Measurements from ENCODE around the gene RASL12.

GRCh38 chr15:65062726-65063125, 5.1 kb downstream of the RASL12 start:
- TF ChIP-seq, protein P1, sequence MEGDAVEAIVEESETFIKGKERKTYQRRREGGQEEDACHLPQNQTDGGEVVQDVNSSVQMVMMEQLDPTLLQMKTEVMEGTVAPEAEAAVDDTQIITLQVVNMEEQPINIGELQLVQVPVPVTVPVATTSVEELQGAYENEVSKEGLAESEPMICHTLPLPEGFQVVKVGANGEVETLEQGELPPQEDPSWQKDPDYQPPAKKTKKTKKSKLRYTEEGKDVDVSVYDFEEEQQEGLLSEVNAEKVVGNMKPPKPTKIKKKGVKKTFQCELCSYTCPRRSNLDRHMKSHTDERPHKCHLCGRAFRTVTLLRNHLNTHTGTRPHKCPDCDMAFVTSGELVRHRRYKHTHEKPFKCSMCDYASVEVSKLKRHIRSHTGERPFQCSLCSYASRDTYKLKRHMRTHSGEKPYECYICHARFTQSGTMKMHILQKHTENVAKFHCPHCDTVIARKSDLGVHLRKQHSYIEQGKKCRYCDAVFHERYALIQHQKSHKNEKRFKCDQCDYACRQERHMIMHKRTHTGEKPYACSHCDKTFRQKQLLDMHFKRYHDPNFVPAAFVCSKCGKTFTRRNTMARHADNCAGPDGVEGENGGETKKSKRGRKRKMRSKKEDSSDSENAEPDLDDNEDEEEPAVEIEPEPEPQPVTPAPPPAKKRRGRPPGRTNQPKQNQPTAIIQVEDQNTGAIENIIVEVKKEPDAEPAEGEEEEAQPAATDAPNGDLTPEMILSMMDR (IDR thresholded peaks at IDR 0.05 in 8 of 11, conservative IDR thresholded peaks at IDR 0.05 in 3 of 11): no peak
- TF ChIP-seq POLR2AphosphoS5 (IDR thresholded peaks at IDR 0.05): no peak

Data from spleen (tissue), 7 donors.